K562 (cell line): ENCODE results near the gene OR2M7. TPM values are rescaled to one million over a fixed set of nuclear protein-coding genes. Genes with fewer than 3 reads are reported as not detected.

Experiments used
- polyA plus RNA-seq, 8 experiments: library from polyadenylated mRNA; depleted of rRNA in 4 of 8; stranded (reverse) in 5 of 8; unstranded in 3 of 8; fragments of >200 nt; fragmentation: Nextera tagmentation in 2 of 8; fragmentation: Illumina TruSeq in 1 of 8; extraction: Ambion mirVana in 2 of 8; extraction: Trizol in 1 of 8; gene quantifications; 2 replicates each; pipeline versions ENCODE4 v1.2.1 to v1.2.3, GENCODE V29; 2011 to 2014; ENCODE audit warnings: inconsistent platforms in 1 of 8, missing spikeins in 1 of 8
- total RNA-seq, 7 experiments: library from RNA; depleted of rRNA in 6 of 7; stranded (reverse); fragments of >200 nt in 6 of 7; fragmentation: Illumina TruSeq in 2 of 7; extraction: Trizol in 2 of 7; gene quantifications; 2 replicates each; pipeline versions ENCODE4 v1.2.1 to v1.2.3, GENCODE V29; 2011 to 2021; ENCODE audit warnings: low replicate concordance in 1 of 7

The OR2M7 gene
- total and polyA plus RNA-seq, 9 of the 15 experiments (the other 6 are each of a cell fraction or from before 2014, with no cell fraction given), result not detected

Other genes starting within 250 kb of the OR2M7 start
Only the 7 nearest of the 16 such genes appear.
- not detected in 2 replicates for gene OR2M4, start 93.2 kb downstream of the OR2M7 start, total RNA-seq (2014; rRNA removed)
- not detected in 2 replicates for gene OR2M4, start 93.2 kb downstream of the OR2M7 start, total RNA-seq (2014; rRNA removed; fragmentation: Illumina TruSeq; extraction: Trizol)
- gene OR2M4, start 93.2 kb downstream of the OR2M7 start, total RNA-seq (2015; rRNA removed; fragmentation: Illumina TruSeq; extraction: Trizol), result not detected in 2 replicates
- gene OR2M4, start 93.2 kb downstream of the OR2M7 start, total RNA-seq (2021), result not detected in 2 replicates
- not detected in 2 replicates for gene OR2M4, start 93.2 kb downstream of the OR2M7 start, polyA plus RNA-seq (2011; rRNA removed)
- not detected in 2 replicates for gene OR2M4, start 93.2 kb downstream of the OR2M7 start, polyA plus RNA-seq (2014; fragmentation: Illumina TruSeq; extraction: Trizol)
- not detected for gene OR2M4, start 93.2 kb downstream of the OR2M7 start, polyA plus RNA-seq (2014; fragmentation: Nextera tagmentation; extraction: Ambion mirVana)
- not detected in 2 replicates for gene OR2M4, start 93.2 kb downstream of the OR2M7 start, polyA plus RNA-seq (2014; rRNA removed)
- 0.20 and 0.41 TPM in 2 replicates for gene OR2T33, start 46.6 kb downstream of the OR2M7 start, total RNA-seq (2014; rRNA removed)
- not detected in 2 replicates for gene OR2T33, start 46.6 kb downstream of the OR2M7 start, total RNA-seq (2014; rRNA removed; fragmentation: Illumina TruSeq; extraction: Trizol)
- gene OR2T33, start 46.6 kb downstream of the OR2M7 start, total RNA-seq (2015; rRNA removed; fragmentation: Illumina TruSeq; extraction: Trizol), result not detected in 2 replicates
- 0.27 TPM in 1 of 2 replicates, not detected in the other for gene OR2T33, start 46.6 kb downstream of the OR2M7 start, total RNA-seq (2021)
- gene OR2T33, start 46.6 kb downstream of the OR2M7 start, polyA plus RNA-seq (2011; rRNA removed), result 0.11 TPM in 1 of 2 replicates, not detected in the other
- gene OR2T33, start 46.6 kb downstream of the OR2M7 start, polyA plus RNA-seq (2014; fragmentation: Illumina TruSeq; extraction: Trizol), result not detected in 2 replicates
- gene OR2T33, start 46.6 kb downstream of the OR2M7 start, polyA plus RNA-seq (2014; fragmentation: Nextera tagmentation; extraction: Ambion mirVana), result under 1 TPM in 1 of 2 experiments, not detected in 1; 0.06 TPM
- gene OR2T33, start 46.6 kb downstream of the OR2M7 start, polyA plus RNA-seq (2014; rRNA removed), result not detected in 2 replicates
- gene OR2T12, start 21.1 kb downstream of the OR2M7 start, total RNA-seq (2014; rRNA removed), result not detected in 2 replicates
- not detected in 2 replicates for gene OR2T12, start 21.1 kb downstream of the OR2M7 start, total RNA-seq (2014; rRNA removed; fragmentation: Illumina TruSeq; extraction: Trizol)
- gene OR2T12, start 21.1 kb downstream of the OR2M7 start, total RNA-seq (2015; rRNA removed; fragmentation: Illumina TruSeq; extraction: Trizol), result not detected in 2 replicates
- not detected in 2 replicates for gene OR2T12, start 21.1 kb downstream of the OR2M7 start, total RNA-seq (2021)
- 0.01 and 0.30 TPM in 2 replicates for gene OR2T12, start 21.1 kb downstream of the OR2M7 start, polyA plus RNA-seq (2011; rRNA removed)
- not detected in 2 replicates for gene OR2T12, start 21.1 kb downstream of the OR2M7 start, polyA plus RNA-seq (2014; fragmentation: Illumina TruSeq; extraction: Trizol)
- not detected for gene OR2T12, start 21.1 kb downstream of the OR2M7 start, polyA plus RNA-seq (2014; fragmentation: Nextera tagmentation; extraction: Ambion mirVana)
- not detected in 2 replicates for gene OR2T12, start 21.1 kb downstream of the OR2M7 start, polyA plus RNA-seq (2014; rRNA removed)
- not detected in 2 replicates for gene OR14C36, start 24.2 kb upstream of the OR2M7 start, total RNA-seq (2014; rRNA removed)
- gene OR14C36, start 24.2 kb upstream of the OR2M7 start, total RNA-seq (2014; rRNA removed; fragmentation: Illumina TruSeq; extraction: Trizol), result not detected in 2 replicates
- gene OR14C36, start 24.2 kb upstream of the OR2M7 start, total RNA-seq (2015; rRNA removed; fragmentation: Illumina TruSeq; extraction: Trizol), result not detected in 2 replicates
- gene OR14C36, start 24.2 kb upstream of the OR2M7 start, total RNA-seq (2021), result not detected in 2 replicates
- gene OR14C36, start 24.2 kb upstream of the OR2M7 start, polyA plus RNA-seq (2011; rRNA removed), result 0.11 TPM in 1 of 2 replicates, not detected in the other
- gene OR14C36, start 24.2 kb upstream of the OR2M7 start, polyA plus RNA-seq (2014; fragmentation: Illumina TruSeq; extraction: Trizol), result not detected in 2 replicates
- not detected for gene OR14C36, start 24.2 kb upstream of the OR2M7 start, polyA plus RNA-seq (2014; fragmentation: Nextera tagmentation; extraction: Ambion mirVana)
- not detected in 2 replicates for gene OR14C36, start 24.2 kb upstream of the OR2M7 start, polyA plus RNA-seq (2014; rRNA removed)
- not detected in 2 replicates for gene OR2T4, start 37.1 kb upstream of the OR2M7 start, total RNA-seq (2014; rRNA removed)
- gene OR2T4, start 37.1 kb upstream of the OR2M7 start, total RNA-seq (2014; rRNA removed; fragmentation: Illumina TruSeq; extraction: Trizol), result not detected in 2 replicates
- not detected in 2 replicates for gene OR2T4, start 37.1 kb upstream of the OR2M7 start, total RNA-seq (2015; rRNA removed; fragmentation: Illumina TruSeq; extraction: Trizol)
- not detected in 2 replicates for gene OR2T4, start 37.1 kb upstream of the OR2M7 start, total RNA-seq (2021)
- 0.39 TPM in 1 of 2 replicates, not detected in the other for gene OR2T4, start 37.1 kb upstream of the OR2M7 start, polyA plus RNA-seq (2011; rRNA removed)
- not detected in 2 replicates for gene OR2T4, start 37.1 kb upstream of the OR2M7 start, polyA plus RNA-seq (2014; fragmentation: Illumina TruSeq; extraction: Trizol)
- not detected for gene OR2T4, start 37.1 kb upstream of the OR2M7 start, polyA plus RNA-seq (2014; fragmentation: Nextera tagmentation; extraction: Ambion mirVana)
- not detected in 2 replicates for gene OR2T4, start 37.1 kb upstream of the OR2M7 start, polyA plus RNA-seq (2014; rRNA removed)
- gene OR2T6, start 51.2 kb upstream of the OR2M7 start, total RNA-seq (2014; rRNA removed), result not detected in 2 replicates
- gene OR2T6, start 51.2 kb upstream of the OR2M7 start, total RNA-seq (2014; rRNA removed; fragmentation: Illumina TruSeq; extraction: Trizol), result not detected in 2 replicates
- gene OR2T6, start 51.2 kb upstream of the OR2M7 start, total RNA-seq (2015; rRNA removed; fragmentation: Illumina TruSeq; extraction: Trizol), result not detected in 2 replicates
- gene OR2T6, start 51.2 kb upstream of the OR2M7 start, total RNA-seq (2021), result not detected in 2 replicates
- not detected in 2 replicates for gene OR2T6, start 51.2 kb upstream of the OR2M7 start, polyA plus RNA-seq (2011; rRNA removed)
- not detected in 2 replicates for gene OR2T6, start 51.2 kb upstream of the OR2M7 start, polyA plus RNA-seq (2014; fragmentation: Illumina TruSeq; extraction: Trizol)
- gene OR2T6, start 51.2 kb upstream of the OR2M7 start, polyA plus RNA-seq (2014; fragmentation: Nextera tagmentation; extraction: Ambion mirVana), result not detected
- gene OR2T6, start 51.2 kb upstream of the OR2M7 start, polyA plus RNA-seq (2014; rRNA removed), result not detected in 2 replicates
- gene OR2T1, start 78.5 kb upstream of the OR2M7 start, total RNA-seq (2014; rRNA removed), result not detected in 2 replicates
- not detected in 2 replicates for gene OR2T1, start 78.5 kb upstream of the OR2M7 start, total RNA-seq (2014; rRNA removed; fragmentation: Illumina TruSeq; extraction: Trizol)
- not detected in 2 replicates for gene OR2T1, start 78.5 kb upstream of the OR2M7 start, total RNA-seq (2015; rRNA removed; fragmentation: Illumina TruSeq; extraction: Trizol)
- not detected in 2 replicates for gene OR2T1, start 78.5 kb upstream of the OR2M7 start, total RNA-seq (2021)
- gene OR2T1, start 78.5 kb upstream of the OR2M7 start, polyA plus RNA-seq (2011; rRNA removed), result not detected in 2 replicates
- not detected in 2 replicates for gene OR2T1, start 78.5 kb upstream of the OR2M7 start, polyA plus RNA-seq (2014; fragmentation: Illumina TruSeq; extraction: Trizol)
- gene OR2T1, start 78.5 kb upstream of the OR2M7 start, polyA plus RNA-seq (2014; fragmentation: Nextera tagmentation; extraction: Ambion mirVana), result not detected
- gene OR2T1, start 78.5 kb upstream of the OR2M7 start, polyA plus RNA-seq (2014; rRNA removed), result not detected in 2 replicates